HG03521 (cell line): ENCODE data around the gene RPP38.

Experiments used
- ATAC-seq: cut with Tn5 transposase; IDR thresholded peaks from one replicate; pipeline ENCODE4 v1.9.1; 2021; ENCODE audit warnings: mild to moderate bottlenecking, moderate library complexity; ENCODE audit not compliant: unreplicated experiment

Gene RPP38

GRCh38 chr10:15149042-15149771, 52.1 kb downstream of the RPP38 start:
- ATAC-seq, result no peak

DNA sequence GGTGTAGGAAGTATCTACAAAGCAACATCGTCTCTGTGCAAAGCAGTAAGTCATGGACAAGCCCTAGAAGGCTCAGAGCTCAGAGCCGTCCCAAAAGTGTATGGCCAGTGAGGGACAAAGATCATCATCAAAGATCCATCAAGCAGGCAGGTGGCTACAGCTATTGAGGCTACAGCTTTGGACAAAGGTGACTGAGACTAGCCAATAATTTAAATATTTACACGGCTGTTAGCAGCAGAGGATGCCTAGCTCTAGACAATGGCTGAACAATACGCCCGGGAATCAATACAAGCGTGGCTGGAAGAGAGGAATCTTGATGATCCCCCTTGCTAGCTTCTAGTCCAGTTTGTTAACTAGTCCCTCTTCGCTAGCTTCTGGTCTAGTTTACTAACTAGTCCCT, 53.4 kb downstream of the RPP38 start:
- ATAC-seq, result no peak

GRCh38 chr10:15152556-15152955, 55.4 kb downstream of the RPP38 start:
- no peak for ATAC-seq
